Pancreas (tissue), 10 donors: ENCODE results near the gene OPRL1. TPM values are rescaled to one million over a fixed set of nuclear protein-coding genes. Genes with fewer than 3 reads are reported as not detected.

Experiments
- ATAC-seq, 4 donors: fragments of 200-7000 bp; cut with Tn5 transposase; one replicate each; pipeline versions ENCODE4 v1.8.0 to v1.9.1; 2020; ENCODE audit warnings: mild to moderate bottlenecking in 4 of 4, moderate library complexity in 4 of 4
- DNase-seq, 6 donors: peaks; one replicate each; pipeline ENCODE4 v3.0.0-alpha.2; 2020
- FAIRE-seq: peaks from 2 replicates; lab custom pipeline; 2012; peaks lifted over from hg19 to GRCh38; lab: Jason Lieb, UNC
- H3K27ac ChIP-seq, 4 donors: fragments of 200-600 bp; sonication (generic); 1 replicate in 3 of 4; 2 replicates in 1 of 4; pipeline versions ENCODE4 v1.5.0 to v1.8.0; 2020
- H3K27me3 ChIP-seq, 4 donors: fragments of 200-600 bp; one replicate each; pipeline ENCODE4 v1.8.0; 2021
- H3K36me3 ChIP-seq, 3 donors: fragments of 200-600 bp; sonication (generic) in 1 of 3; one replicate each; pipeline versions ENCODE4 v1.5.0 to v1.8.0; 2020 to 2021
- H3K4me1 ChIP-seq, 3 donors: fragments of 200-600 bp; one replicate each; pipeline ENCODE4 v1.8.0; 2021
- H3K4me3 ChIP-seq, 4 donors: fragments of 200-600 bp; sonication (generic) in 2 of 4; one replicate each; pipeline versions ENCODE4 v1.5.0 to v1.8.0; 2020 to 2021
- H3K9me3 ChIP-seq, 4 donors: fragments of 200-600 bp; one replicate each; pipeline ENCODE4 v1.8.0; 2021
- CTCF ChIP-seq, 4 donors: fragments of 200-600 bp; sonication (generic) in 3 of 4; IDR thresholded peaks; one replicate each; pipeline versions ENCODE4 v1.5.0 to v1.8.0; 2021; ENCODE audit warnings: antibody characterized with exemption in 4 of 4
- WGBS, 2 donors: extraction: QIAGEN DNeasy Blood & Tissue Kit; methylation state at CpG; one replicate each; pipeline ENCODE4 v1.1.7; 2013; 5-methylcytosine and 5-hydroxymethylcytosine counted together
- intact Hi-C, 3 donors: fragments of 100-400 bp; cut with DNase I; formaldehyde crosslinking; loops; one replicate each; pipeline versions ENCODE4 v1.11.1 to v1.14.2; 2022
- polyA plus RNA-seq, 2 donors: library from polyadenylated mRNA; stranded (reverse); fragments of 200-250 nt; gene quantifications; one replicate each; pipeline ENCODE4 v1.2.3, GENCODE V29; 2013
- total RNA-seq, 6 donors: library from RNA; stranded (reverse); fragmentation: NEBNext Ultra II Directional in 4 of 6; extraction: Animal tissue kit (Norgen Biotek cat#: 25700) in 4 of 6; gene quantifications; one replicate each; pipeline versions ENCODE4 v1.2.1 to v1.2.4, GENCODE V29; 2021 to 2023
- donor health status: healthy with polysubstance abuse.
- donor health status: DM: no; HTN: no; CAD: no; lungs with moderate emphysema.
- donor health status: DM: no; HTN: no; CAD: no.
- donor health status: control.
- donor health status: control.
- donor health status: Bipolar disorder and iron deficiency.
- donor health status: DM: yes; HTN: yes; CAD: no.
- donor health status: DM: no; HTN: no; CAD: no.
- donor health status: DM: no; HTN: no; CAD: no.
- donor health status: DM: yes; HTN: yes; CAD: no.

Gene OPRL1
- total and polyA plus RNA-seq, 8 donors: 0.25 to 2.2 (median 0.91) TPM

DNA sequence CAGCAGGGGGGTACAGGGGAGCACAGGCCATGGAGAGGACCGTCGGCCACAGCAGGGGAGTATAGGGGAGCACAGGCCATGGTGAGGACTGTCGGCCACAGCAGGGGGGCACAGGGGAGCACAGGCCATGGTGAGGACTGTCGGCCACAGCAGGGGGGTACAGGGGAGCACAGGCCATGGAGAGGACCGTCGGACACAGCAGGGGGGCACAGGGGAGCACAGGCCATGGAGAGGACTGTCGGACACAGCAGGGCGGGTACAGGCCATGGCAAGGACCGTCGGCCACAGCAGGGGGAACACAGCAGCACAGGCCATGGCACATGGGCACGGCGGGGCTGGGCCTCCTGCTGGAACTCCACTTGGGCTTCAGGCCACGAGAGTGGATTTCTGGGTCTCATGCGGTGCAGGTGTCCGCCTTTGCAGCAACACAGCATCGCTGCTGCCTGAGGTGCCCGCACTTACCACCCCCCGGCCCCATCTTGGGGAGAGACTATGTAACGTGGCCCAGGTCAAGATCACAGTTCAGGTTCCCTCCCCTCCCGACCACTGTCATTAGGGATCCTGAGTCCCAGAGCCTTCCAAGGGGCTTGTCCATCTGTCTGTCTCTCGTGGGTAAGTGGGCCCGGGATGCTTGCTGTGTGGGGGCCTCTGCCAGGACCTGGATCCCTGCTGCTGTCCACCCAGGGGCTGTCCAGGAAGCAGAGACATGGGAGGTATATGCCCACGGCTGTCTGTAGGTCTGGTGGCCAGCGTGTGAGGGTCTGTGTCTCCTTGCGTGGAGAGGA is 25.0 kb downstream of the OPRL1 start:
- 68 to 80% methylated on average over 24 to 25 of the region's 25 CpGs for WGBS, 2 donors

GRCh38 chr20:64105846-64106434 is 26.1 kb downstream of the OPRL1 start:
- intact Hi-C loops: no loop called here
- TF ChIP-seq CTCF (IDR thresholded peaks at IDR 0.05): no peak
- FAIRE-seq (no peak), ATAC-seq (no peak), DNase-seq (peak in 2 of 6 donors; percentile 55 to 59)
- no peaks in the 10 kb centered on the region for H3K27me3 ChIP-seq
- H3K36me3 ChIP-seq: no peaks in the 10 kb centered on the region
- no peak overlapping the region for H3K4me3 ChIP-seq
- H3K9me3 ChIP-seq: no peaks in the 10 kb centered on the region
- peaks cover 0 to 3% (median 0%) of the 10 kb centered on the region in 3 donors for H3K4me1 ChIP-seq
- H3K27ac ChIP-seq: no peak overlapping the region
- 74 to 88% methylated on average over 35 to 39 of the region's 39 CpGs for WGBS, 2 donors

More for the DNA sequence above, 25.0 kb downstream of the OPRL1 start:
- no peak for ATAC-seq
- peak in 2 of 6 donors; percentile 33 to 35 for DNase-seq
- no peaks in the 10 kb centered on the region for H3K36me3 ChIP-seq
- H3K27me3 ChIP-seq: no peaks in the 10 kb centered on the region
- intact Hi-C loops: no loop called here
- no peak for TF ChIP-seq CTCF (IDR thresholded peaks at IDR 0.05)
- FAIRE-seq: no peak
- H3K9me3 ChIP-seq: no peaks in the 10 kb centered on the region
- H3K4me1 ChIP-seq: peaks cover 0 to 3% (median 0%) of the 10 kb centered on the region in 3 donors
- no peak overlapping the region for H3K4me3 ChIP-seq
- no peak overlapping the region for H3K27ac ChIP-seq

DNA sequence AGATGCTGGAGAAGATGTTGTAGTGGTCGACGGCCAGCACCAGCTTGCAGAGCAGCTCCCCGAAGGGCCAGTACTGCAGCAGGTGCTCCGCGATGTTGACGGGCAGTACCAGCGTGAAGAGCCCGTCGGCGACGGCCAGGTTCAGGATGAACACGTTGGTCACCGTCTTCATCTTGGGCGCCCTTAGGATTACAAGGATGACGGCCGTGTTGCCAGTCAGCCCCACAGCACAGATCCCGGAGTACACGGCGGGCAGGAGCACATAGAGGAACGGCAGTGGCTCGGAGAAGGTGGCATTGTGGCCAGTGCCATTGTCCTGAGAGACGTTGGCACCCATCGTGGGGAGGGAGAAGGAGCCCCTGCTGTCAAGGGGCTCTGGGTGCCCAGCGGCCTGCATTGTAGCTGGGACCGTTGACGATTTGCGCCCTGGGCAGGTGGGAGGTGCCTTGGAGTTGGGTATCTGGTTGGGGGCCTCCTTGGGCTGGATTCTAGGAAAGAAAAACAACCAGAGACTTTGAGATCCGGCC is 26.6 kb downstream of the OPRL1 start:
- 68 to 87% methylated on average over 28 of the region's 28 CpGs for WGBS, 2 donors
- Histone ChIP-seq H3K36me3 (no peaks in the 10 kb centered on the region), H3K9me3 (no peaks in the 10 kb centered on the region), H3K27me3 (no peaks in the 10 kb centered on the region), H3K4me1 (peaks cover 0 to 3% (median 0%) of the 10 kb centered on the region in 3 donors), H3K27ac (no peak overlapping the region), H3K4me3 (no peak overlapping the region)
- ATAC-seq (no peak), FAIRE-seq (no peak), DNase-seq (peak in 2 of 6 donors; percentile 41 to 56)
- intact Hi-C loops: no loop called here
- TF ChIP-seq CTCF (IDR thresholded peaks at IDR 0.05): no peak

DNA sequence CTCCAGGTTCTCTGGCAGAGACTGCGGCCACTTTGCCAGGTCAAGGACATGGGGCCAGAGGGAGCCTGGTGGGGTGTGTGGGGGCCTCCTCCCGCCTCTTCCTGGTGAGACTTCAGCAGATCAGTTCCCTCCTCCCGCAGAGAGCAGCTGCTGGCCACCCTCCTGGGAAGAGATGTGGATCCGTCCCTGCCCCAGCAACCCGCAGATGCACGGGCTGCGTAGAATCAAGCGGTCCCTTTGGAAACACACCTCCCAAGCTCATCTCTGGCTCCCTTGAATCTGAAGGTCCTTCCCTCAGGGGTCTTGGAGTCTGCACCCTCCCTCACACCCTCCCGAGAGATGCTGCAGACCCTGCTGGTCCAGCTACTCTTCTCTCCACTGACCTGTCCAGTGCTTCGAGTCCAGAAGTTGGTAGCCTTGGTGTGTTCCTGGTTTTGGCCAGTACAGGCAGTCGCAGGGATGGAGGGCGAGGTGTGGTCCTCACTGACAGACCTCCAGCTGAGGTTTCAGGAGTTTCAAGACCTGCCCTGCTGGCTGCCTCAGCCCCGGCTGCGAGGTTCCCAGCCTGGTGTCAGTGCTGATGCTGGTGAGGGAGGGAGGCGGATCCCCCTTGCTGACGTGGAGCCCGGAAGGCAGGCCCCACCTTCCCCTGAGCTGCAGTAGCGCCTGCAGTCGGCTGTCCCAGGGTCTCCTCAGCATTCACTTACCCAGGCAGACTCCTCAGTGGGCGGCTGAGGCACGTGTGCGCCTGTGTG is 27.3 kb downstream of the OPRL1 start, which contains the start of gene NPBWR2:
Gene NPBWR2, minus strand, starts transcription at position 585 of the 755 bp plus-strand sequence. CDS start 734 bp downstream, outside the sequence.
- H3K27me3 ChIP-seq: no peaks in the 10 kb centered on the region
- ATAC-seq: no peak
- no peak within 1 kb of the TSS for H3K27ac ChIP-seq
- no peaks in the 10 kb centered on the region for H3K4me1 ChIP-seq
- FAIRE-seq: no peak
- no peak for TF ChIP-seq CTCF (IDR thresholded peaks at IDR 0.05)
- intact Hi-C loops: no loop called here
- H3K4me3 ChIP-seq: no peak within 1 kb of the TSS
- WGBS, 2 donors: 48 to 66% methylated on average over 22 of the region's 22 CpGs
- H3K36me3 ChIP-seq: no peaks in the 10 kb centered on the region
- H3K9me3 ChIP-seq: no peaks in the 10 kb centered on the region
- DNase-seq: peak in 2 of 6 donors; percentile 50 to 53
